Vagina (tissue), 2 donors: ENCODE results near the gene TXLNA. TPM values are rescaled to one million over a fixed set of nuclear protein-coding genes. Genes with fewer than 3 reads are reported as not detected.

Source experiments
- DNase-seq, 2 donors: peaks; one replicate each; pipeline ENCODE4 v3.0.0-alpha.2; 2017; ENCODE audit errors: extremely low spot score in 2 of 2
- H3K27ac ChIP-seq: fragments of 200-600 bp; sonication (generic); one replicate; pipeline ENCODE4 v1.5.1; 2019
- H3K27me3 ChIP-seq: fragments of 200-600 bp; sonication (generic); one replicate; pipeline ENCODE4 v1.5.1; 2019
- H3K36me3 ChIP-seq, 2 donors: fragments of 200-600 bp; sonication (generic); one replicate each; pipeline ENCODE4 v1.5.1; 2017 to 2019
- H3K4me1 ChIP-seq: fragments of 200-600 bp; sonication (generic); one replicate; pipeline ENCODE4 v1.5.1; 2019
- H3K4me3 ChIP-seq, 2 donors: fragments of 200-600 bp; sonication (generic); 1 replicate in 1 of 2; 2 replicates in 1 of 2; pipeline ENCODE4 v1.5.1; 2016 to 2019
- H3K9me3 ChIP-seq: fragments of 200-600 bp; sonication (generic); one replicate; pipeline ENCODE4 v1.5.1; 2019
- POLR2A ChIP-seq, 2 donors: fragments of 450-650 bp; IDR thresholded peaks; one replicate each; pipeline ENCODE4 v1.6.1; 2017; ENCODE audit warnings: antibody characterized with exemption in 2 of 2, mild to moderate bottlenecking in 2 of 2, moderate library complexity in 2 of 2
- POLR2AphosphoS5 ChIP-seq, 2 donors: sonication (generic); formaldehyde crosslinking; IDR thresholded peaks; one replicate each; pipeline ENCODE4 v1.9.0; 2017; ENCODE audit warnings: antibody characterized with exemption in 2 of 2, mild to moderate bottlenecking in 2 of 2, low read depth in 1 of 2; ENCODE audit not compliant: insufficient read depth in 1 of 2
- intact Hi-C: fragments of 100-400 bp; cut with DNase I; formaldehyde crosslinking; loops from one replicate; pipeline ENCODE4 v1.15.1; 2023
- total RNA-seq: library from RNA; depleted of rRNA; stranded (reverse); fragments of >200 nt; gene quantifications from one replicate; pipeline ENCODE4 v1.2.3, GENCODE V29; 2016
- TF ChIP-seq, protein P1 (sequence below), 3 experiments: fragments of 450-650 bp in 2 of 3; fragments of 200-600 bp in 1 of 3; sonication (generic) in 1 of 3; IDR thresholded peaks; one replicate each; pipeline ENCODE4 v1.5.1; 2017 to 2019; ENCODE audit warnings: antibody characterized with exemption in 3 of 3, mild to moderate bottlenecking in 2 of 3, moderate library complexity in 2 of 3

The TXLNA gene
- total RNA-seq, 1 donor from 2014 or later, result 45.7 TPM

DNA sequence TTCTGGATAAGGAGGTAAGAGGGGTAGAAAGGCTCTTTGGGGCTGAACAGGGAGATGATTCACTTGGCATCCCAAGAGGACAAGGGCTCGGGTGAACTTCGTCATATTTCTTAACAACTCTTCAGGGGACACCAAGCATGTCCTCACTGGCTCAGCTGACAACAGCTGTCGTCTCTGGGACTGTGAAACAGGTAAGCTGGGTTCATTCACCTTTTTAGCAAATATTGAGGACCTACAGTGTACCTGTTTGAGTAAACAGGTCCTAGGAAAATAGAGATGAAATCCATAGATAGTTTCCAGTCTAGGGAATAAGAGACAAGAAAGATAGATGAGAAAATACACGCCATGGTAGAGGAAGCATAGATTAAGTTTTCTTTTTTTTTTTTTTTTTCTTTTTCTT is 44.8 kb downstream of the TXLNA start:
- no peaks in the 10 kb centered on the region for H3K27me3 ChIP-seq
- H3K4me1 ChIP-seq, result peaks cover 28% of the 10 kb centered on the region
- no peak overlapping the region for H3K4me3 ChIP-seq
- intact Hi-C loops, result loop anchor here (10.0 kb wide), 1 partner anchor 171 kb away; the partner anchor contains the start of gene BSDC1
- no peak overlapping the region for H3K27ac ChIP-seq
- H3K36me3 ChIP-seq, result peaks cover 0 to 52% of the 10 kb centered on the region in 2 donors
- no peaks in the 10 kb centered on the region for H3K9me3 ChIP-seq
- TF ChIP-seq POLR2A (IDR thresholded peaks at IDR 0.05) (no peak), POLR2AphosphoS5 (IDR thresholded peaks at IDR 0.05; ENCODE audit: insufficient read depth in 1 of 2, low read depth in 1 of 2) (no peak)
- TF ChIP-seq, protein P1, sequence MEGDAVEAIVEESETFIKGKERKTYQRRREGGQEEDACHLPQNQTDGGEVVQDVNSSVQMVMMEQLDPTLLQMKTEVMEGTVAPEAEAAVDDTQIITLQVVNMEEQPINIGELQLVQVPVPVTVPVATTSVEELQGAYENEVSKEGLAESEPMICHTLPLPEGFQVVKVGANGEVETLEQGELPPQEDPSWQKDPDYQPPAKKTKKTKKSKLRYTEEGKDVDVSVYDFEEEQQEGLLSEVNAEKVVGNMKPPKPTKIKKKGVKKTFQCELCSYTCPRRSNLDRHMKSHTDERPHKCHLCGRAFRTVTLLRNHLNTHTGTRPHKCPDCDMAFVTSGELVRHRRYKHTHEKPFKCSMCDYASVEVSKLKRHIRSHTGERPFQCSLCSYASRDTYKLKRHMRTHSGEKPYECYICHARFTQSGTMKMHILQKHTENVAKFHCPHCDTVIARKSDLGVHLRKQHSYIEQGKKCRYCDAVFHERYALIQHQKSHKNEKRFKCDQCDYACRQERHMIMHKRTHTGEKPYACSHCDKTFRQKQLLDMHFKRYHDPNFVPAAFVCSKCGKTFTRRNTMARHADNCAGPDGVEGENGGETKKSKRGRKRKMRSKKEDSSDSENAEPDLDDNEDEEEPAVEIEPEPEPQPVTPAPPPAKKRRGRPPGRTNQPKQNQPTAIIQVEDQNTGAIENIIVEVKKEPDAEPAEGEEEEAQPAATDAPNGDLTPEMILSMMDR (IDR thresholded peaks at IDR 0.05), result no peak
- DNase-seq, result no peak

- no peak overlapping the region for H3K27ac ChIP-seq
- peaks cover 4% of the 10 kb centered on the region for H3K4me1 ChIP-seq
- H3K4me3 ChIP-seq, result no peak overlapping the region
- intact Hi-C loops, result loop anchor here (10.0 kb wide), 1 partner anchor 166 kb away; the partner anchor contains the start of gene BSDC1
- no peaks in the 10 kb centered on the region for H3K27me3 ChIP-seq
- H3K9me3 ChIP-seq, result no peaks in the 10 kb centered on the region
- H3K36me3 ChIP-seq, result peaks cover 0 to 83% of the 10 kb centered on the region in 2 donors
- DNase-seq, result no peak
- TF ChIP-seq, protein P1 (IDR thresholded peaks at IDR 0.05), result no peak
- TF ChIP-seq POLR2AphosphoS5 (IDR thresholded peaks at IDR 0.05; ENCODE audit: insufficient read depth in 1 of 2, low read depth in 1 of 2) (no peak), POLR2A (IDR thresholded peaks at IDR 0.05) (no peak)
Observed at GRCh38 chr1:32228771-32229170, 49.3 kb downstream of the TXLNA start.

DNA sequence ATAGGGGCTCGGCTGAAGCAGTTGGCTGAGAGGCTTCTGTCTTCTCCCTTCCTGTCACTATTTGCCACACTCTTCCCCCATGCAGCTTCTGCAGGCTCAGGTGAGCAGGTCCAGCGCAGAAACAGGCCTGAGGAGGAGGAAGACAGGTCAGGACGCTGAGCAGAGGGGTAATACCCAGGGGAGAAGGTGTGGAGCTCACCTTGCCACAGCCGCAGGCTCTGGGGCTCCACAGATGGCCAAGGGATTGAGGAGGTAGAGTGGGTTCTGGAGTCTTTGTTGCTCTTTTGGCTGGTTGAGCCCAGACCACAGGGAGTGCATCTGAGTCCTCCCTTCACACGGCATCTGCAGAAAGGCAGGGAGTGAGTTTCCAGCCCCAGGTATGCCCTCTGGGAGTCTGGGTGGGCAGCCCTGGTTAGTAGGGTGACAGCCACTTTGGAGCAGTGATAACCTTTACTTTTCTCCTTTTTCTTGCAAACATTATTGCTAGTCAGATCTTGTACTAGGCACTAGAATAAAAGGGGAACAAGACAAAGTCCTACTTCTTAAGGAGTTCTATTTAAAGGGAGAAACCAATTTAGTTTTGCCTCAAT is 52.5 kb downstream of the TXLNA start:
- Histone ChIP-seq H3K36me3 (peaks cover 0 to 54% of the 10 kb centered on the region in 2 donors), H3K27me3 (no peaks in the 10 kb centered on the region), H3K27ac (no peak overlapping the region), H3K4me1 (no peaks in the 10 kb centered on the region), H3K9me3 (no peaks in the 10 kb centered on the region), H3K4me3 (no peak overlapping the region)
- no peak for DNase-seq
- TF ChIP-seq POLR2A (IDR thresholded peaks at IDR 0.05) (no peak), POLR2AphosphoS5 (IDR thresholded peaks at IDR 0.05; ENCODE audit: insufficient read depth in 1 of 2, low read depth in 1 of 2) (no peak)
- TF ChIP-seq, protein P1 (IDR thresholded peaks at IDR 0.05), result no peak
- intact Hi-C loops, result no loop called here

DNA sequence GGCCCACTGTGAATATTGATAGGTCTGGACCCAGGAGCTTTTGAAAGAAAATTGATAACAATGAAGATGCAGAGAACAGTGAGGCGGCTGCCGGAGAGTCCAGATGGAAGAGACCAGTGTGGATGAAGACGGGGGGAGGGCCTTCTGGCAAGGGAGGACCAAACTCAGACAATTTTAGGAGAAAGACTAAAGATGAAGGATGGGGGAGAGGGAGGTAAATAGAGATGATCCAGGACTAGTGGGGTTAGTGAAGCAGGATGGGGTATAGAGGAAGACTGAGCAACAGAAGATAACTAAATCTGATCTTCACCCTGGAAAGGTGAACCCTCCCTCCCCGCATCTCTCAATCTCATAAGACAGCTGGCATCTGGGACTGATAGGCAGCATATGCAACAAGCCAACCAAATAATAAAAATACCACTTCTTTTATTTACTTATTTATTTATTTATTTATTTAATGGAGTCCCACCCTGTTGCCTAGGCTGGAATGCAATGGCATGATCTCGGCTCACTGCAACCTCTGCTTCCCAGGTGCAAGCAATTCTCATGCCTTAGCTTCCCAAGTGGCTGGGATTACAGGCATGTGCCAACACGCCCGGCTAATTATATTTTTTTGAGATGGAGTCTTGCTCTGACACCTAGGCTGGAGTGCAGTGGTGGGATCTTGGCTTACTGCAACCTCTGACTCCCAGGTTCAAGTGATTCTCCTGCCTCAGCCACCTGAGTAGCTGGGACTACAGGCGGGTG is 53.3 kb downstream of the TXLNA start:
- no peaks in the 10 kb centered on the region for H3K9me3 ChIP-seq
- no peak overlapping the region for H3K27ac ChIP-seq
- no peaks in the 10 kb centered on the region for H3K4me1 ChIP-seq
- H3K4me3 ChIP-seq, result no peak overlapping the region
- H3K27me3 ChIP-seq, result no peaks in the 10 kb centered on the region
- H3K36me3 ChIP-seq, result peaks cover 0 to 46% of the 10 kb centered on the region in 2 donors
- no peak for DNase-seq
- intact Hi-C loops, result no loop called here
- TF ChIP-seq POLR2A (IDR thresholded peaks at IDR 0.05) (no peak), POLR2AphosphoS5 (IDR thresholded peaks at IDR 0.05; ENCODE audit: insufficient read depth in 1 of 2, low read depth in 1 of 2) (no peak)
- TF ChIP-seq, protein P1 (IDR thresholded peaks at IDR 0.05), result no peak

GRCh38 chr1:32234792-32235191 is 55.3 kb downstream of the TXLNA start:
- intact Hi-C loops, result no loop called here
- Histone ChIP-seq H3K27me3 (no peaks in the 10 kb centered on the region), H3K4me3 (no peak overlapping the region), H3K36me3 (peaks cover 0 to 26% of the 10 kb centered on the region in 2 donors), H3K4me1 (peaks cover 4% of the 10 kb centered on the region), H3K9me3 (no peaks in the 10 kb centered on the region), H3K27ac (no peak overlapping the region)
- no peak for DNase-seq
- TF ChIP-seq, protein P1 (IDR thresholded peaks at IDR 0.05), result no peak
- TF ChIP-seq POLR2AphosphoS5 (IDR thresholded peaks at IDR 0.05; ENCODE audit: insufficient read depth in 1 of 2, low read depth in 1 of 2), result no peak
- TF ChIP-seq POLR2A (IDR thresholded peaks at IDR 0.05), result no peak
